IMR-90 (cell line): ENCODE data around the gene CAPN10. TPM values are rescaled to one million over a fixed set of nuclear protein-coding genes. Genes with fewer than 3 reads are reported as not detected.

ENCODE experiments used
- ATAC-seq: fragments of 200-7000 bp; cut with Tn5 transposase; 2 replicates; pipeline ENCODE4 v1.9.1; 2020; ENCODE audit warnings: low read depth, mild to moderate bottlenecking, moderate library complexity
- BruUV-seq: library from RNA; stranded (reverse); fragments of 400-500 nt; replicated peaks from 2 replicates; lab custom pipeline; 2021; lab: Mats Ljungman, UMichigan
- CTCF ChIA-PET: fragments of 300-600 bp; formaldehyde crosslinking; extraction: SDS; loops from one replicate; lab custom pipeline; 2021; ENCODE audit warnings: antibody characterized with exemption; lab: Yijun Ruan, JAX
- POLR2A ChIA-PET: fragments of 300-600 bp; sonication (Branson Sonifier 250); formaldehyde crosslinking; loops from one replicate; lab custom pipeline; 2022; ENCODE audit warnings: antibody characterized with exemption; ENCODE audit not compliant: unreplicated experiment; lab: Charles Lee
- DNase-seq: peaks from one replicate; pipeline ENCODE4 v3.0.0; 2013
- H2AFZ ChIP-seq: replicated peaks from 2 replicates; pipeline ENCODE3; 2013; ENCODE audit warnings: low read length, mild to moderate bottlenecking; ENCODE audit not compliant: poor library complexity
- H2AK5ac ChIP-seq: 2 replicates; pipeline ENCODE4 v1.6.1; 2013; ENCODE audit warnings: low read depth, low read length, inconsistent platforms
- H2AK9ac ChIP-seq: replicated peaks from 2 replicates; pipeline ENCODE3; 2013; ENCODE audit warnings: mild to moderate bottlenecking, low read depth, low read length, moderate library complexity; ENCODE audit not compliant: poor library complexity
- H2BK120ac ChIP-seq: 2 replicates; pipeline ENCODE4 v1.6.1; 2013; ENCODE audit warnings: low read depth, low read length, inconsistent platforms
- H2BK15ac ChIP-seq: 3 replicates; pipeline ENCODE4 v1.6.1; 2013; ENCODE audit warnings: low read depth, low read length, inconsistent platforms
- H2BK20ac ChIP-seq: 2 replicates; pipeline ENCODE4 v1.6.1; 2013; ENCODE audit warnings: low read depth, mild to moderate bottlenecking, inconsistent platforms, low read length, moderate library complexity
- H2BK5ac ChIP-seq: 2 replicates; pipeline ENCODE4 v1.6.1; 2013; ENCODE audit warnings: mild to moderate bottlenecking, low read depth, low read length, inconsistent platforms; ENCODE audit not compliant: poor library complexity, severe bottlenecking
- H3K14ac ChIP-seq: replicated peaks from 2 replicates; pipeline ENCODE4 v1.6.1; 2013; ENCODE audit warnings: low read depth, low read length, inconsistent platforms
- H3K18ac ChIP-seq: 2 replicates; pipeline ENCODE4 v1.6.1; 2013; ENCODE audit warnings: low read depth, low read length, control low read depth
- H3K23ac ChIP-seq: 2 replicates; pipeline ENCODE4 v1.6.1; 2013; ENCODE audit warnings: low read depth, low read length, inconsistent platforms
- H3K27ac ChIP-seq: 2 replicates; pipeline ENCODE4 v1.5.1; 2013; ENCODE audit warnings: mild to moderate bottlenecking, control low read depth, low read length; ENCODE audit not compliant: insufficient read depth
- H3K27me3 ChIP-seq: 2 replicates; pipeline ENCODE4 v1.6.1; 2013; ENCODE audit warnings: low read length; ENCODE audit not compliant: control insufficient read depth, insufficient read depth
- H3K36me3 ChIP-seq: 2 replicates; pipeline ENCODE4 v1.6.1; 2013; ENCODE audit warnings: low read length, mixed read lengths; ENCODE audit not compliant: control insufficient read depth, insufficient read depth
- H3K4ac ChIP-seq: 2 replicates; pipeline ENCODE4 v1.6.1; 2013; ENCODE audit warnings: low read depth, low read length, inconsistent platforms
- H3K4me1 ChIP-seq: 2 replicates; pipeline ENCODE4 v1.6.1; 2013; ENCODE audit warnings: low read length, mixed read lengths; ENCODE audit not compliant: control insufficient read depth, insufficient read depth
- H3K4me2 ChIP-seq: 2 replicates; pipeline ENCODE4 v1.6.1; 2013; ENCODE audit warnings: low read depth, mild to moderate bottlenecking, control low read depth, low read length, moderate library complexity
- H3K4me3 ChIP-seq: 2 replicates; pipeline ENCODE4 v1.5.1; 2013; ENCODE audit warnings: low read depth, mild to moderate bottlenecking, control low read depth, low read length, moderate library complexity; ENCODE audit not compliant: insufficient read depth
- H3K56ac ChIP-seq: 2 replicates; pipeline ENCODE4 v1.6.1; 2013; ENCODE audit warnings: low read length, inconsistent platforms; ENCODE audit not compliant: insufficient read depth; ENCODE audit errors: extremely low read depth
- H3K79me1 ChIP-seq, 2 experiments: 2 replicates each; pipeline ENCODE4 v1.6.1; 2013; ENCODE audit warnings: low read length in 2 of 2, inconsistent platforms in 1 of 2, low read depth in 1 of 2
- H3K9ac ChIP-seq: 2 replicates; pipeline ENCODE4 v1.6.1; 2013; ENCODE audit warnings: low read depth, low read length, control low read depth
- H3K9me1 ChIP-seq: 2 replicates; pipeline ENCODE4 v1.6.1; 2013; ENCODE audit warnings: low read length, inconsistent platforms; ENCODE audit not compliant: insufficient read depth
- H3K9me3 ChIP-seq: 2 replicates; pipeline ENCODE4 v1.6.1; 2013; ENCODE audit warnings: low read length; ENCODE audit not compliant: control insufficient read depth, insufficient read depth
- H4K20me1 ChIP-seq: 2 replicates; pipeline ENCODE4 v1.6.1; 2013; ENCODE audit warnings: low read length, inconsistent platforms; ENCODE audit not compliant: insufficient read depth
- H4K5ac ChIP-seq: 2 replicates; pipeline ENCODE4 v1.6.1; 2013; ENCODE audit warnings: mild to moderate bottlenecking, low read depth, low read length, control low read depth
- H4K8ac ChIP-seq, 2 experiments: 2 replicates each; pipeline ENCODE4 v1.6.1; 2013; ENCODE audit warnings: low read depth in 2 of 2, low read length in 2 of 2, control low read depth in 1 of 2, inconsistent platforms in 1 of 2
- H4K91ac ChIP-seq: 2 replicates; pipeline ENCODE4 v1.6.1; 2013; ENCODE audit warnings: low read depth, low read length, inconsistent platforms; ENCODE audit not compliant: insufficient read depth
- BHLHE40 ChIP-seq: fragments of 150-350 bp; IDR thresholded peaks from 2 replicates; pipeline ENCODE4 v1.6.1; 2016; ENCODE audit warnings: mild to moderate bottlenecking, low read depth, low read length
- CEBPB ChIP-seq: IDR thresholded peaks from 2 replicates; pipeline ENCODE4 v1.6.1; 2012; ENCODE audit warnings: low read depth, low read length, improper control_type of control experiment
- CHD1 ChIP-seq: IDR thresholded peaks from 2 replicates; pipeline ENCODE4 v1.6.1; 2012; ENCODE audit warnings: low read depth, low read length, improper control_type of control experiment
- CTCF ChIP-seq: conservative IDR thresholded peaks from 2 replicates; pipeline ENCODE4 v1.5.1; 2012; ENCODE audit warnings: mild to moderate bottlenecking, low read depth, low read length, improper control_type of control experiment
- FOS ChIP-seq: fragments of 150-350 bp; IDR thresholded peaks from 2 replicates; pipeline ENCODE4 v1.6.1; 2016; ENCODE audit warnings: low read depth, low read length
- MAFK ChIP-seq: IDR thresholded peaks from 2 replicates; pipeline ENCODE4 v1.6.1; 2012; ENCODE audit warnings: low read depth, low read length, improper control_type of control experiment
- MAZ ChIP-seq: IDR thresholded peaks from 2 replicates; pipeline ENCODE4 v1.6.1; 2012; ENCODE audit warnings: low read depth, mild to moderate bottlenecking, low read length, improper control_type of control experiment, moderate library complexity, borderline replicate concordance
- MXI1 ChIP-seq: IDR thresholded peaks from 2 replicates; pipeline ENCODE4 v1.6.1; 2012; ENCODE audit warnings: low read depth, mild to moderate bottlenecking, low read length, moderate library complexity, borderline replicate concordance
- NFE2L2 ChIP-seq: fragments of 150-350 bp; IDR thresholded peaks from 2 replicates; pipeline ENCODE4 v1.6.1; 2016; ENCODE audit warnings: low read depth, mild to moderate bottlenecking, low read length
- POLR2A ChIP-seq: IDR thresholded peaks from 2 replicates; pipeline ENCODE4 v1.6.1; 2012; ENCODE audit warnings: mild to moderate bottlenecking, low read depth, low read length
- RAD21 ChIP-seq: IDR thresholded peaks from 2 replicates; pipeline ENCODE4 v1.6.1; 2012; ENCODE audit warnings: low read length, improper control_type of control experiment
- RFX5 ChIP-seq: IDR thresholded peaks from 2 replicates; pipeline ENCODE4 v1.8.0; 2012; ENCODE audit warnings: low read depth, mild to moderate bottlenecking, low read length, moderate library complexity
- SMC3 ChIP-seq: fragments of 150-350 bp; IDR thresholded peaks from 2 replicates; pipeline ENCODE4 v1.6.1; 2016; ENCODE audit warnings: low read depth, mild to moderate bottlenecking, antibody characterized with exemption, low read length, moderate library complexity
- WGBS, 2 experiments: methylation state at CpG; one replicate each; pipeline versions ENCODE4 v1.1.5 to v1.1.7; 2013; ENCODE audit warnings: missing lambda C conversion rate in 2 of 2; ENCODE audit not compliant: insufficient read length in 1 of 2; ENCODE audit errors: extremely low coverage in 2 of 2; 5-methylcytosine and 5-hydroxymethylcytosine counted together
- dilution Hi-C: fragments of 300-500 bp; cut with HindIII; formaldehyde crosslinking; loops from one replicate; pipeline ENCODE4 v1.14.3; 2018; ENCODE audit warnings: low sequenced_read_pairs; ENCODE audit not compliant: unreplicated experiment
- in situ Hi-C: fragments of 300-500 bp; cut with MboI; formaldehyde crosslinking; loops from 3 replicates; pipeline ENCODE4 v1.14.3; 2019; ENCODE audit warnings: low sequenced_read_pairs, inconsistent platforms, mixed read lengths
- intact Hi-C: fragments of 100-400 bp; cut with micrococcal nuclease; formaldehyde crosslinking; loops from 2 replicates; pipeline ENCODE4 v1.10.0; 2022
- polyA plus RNA-seq, 3 experiments: library from polyadenylated mRNA; depleted of rRNA; stranded (reverse); fragments of >200 nt; gene quantifications; 2 replicates each; pipeline ENCODE4 v1.2.3, GENCODE V29; 2012; ENCODE audit warnings: low replicate concordance in 1 of 3
- total RNA-seq: library from RNA; depleted of rRNA; stranded (reverse); fragments of >200 nt; gene quantifications from 2 replicates; pipeline ENCODE4 v1.2.3, GENCODE V29; 2012
- TF ChIP-seq, protein P1 (sequence below): fragments of 150-350 bp; IDR thresholded peaks from 2 replicates; pipeline ENCODE4 v1.6.1; 2017; ENCODE audit warnings: mild to moderate bottlenecking, antibody characterized with exemption, low read length, low read depth
- TF ChIP-seq, protein P2 (sequence below): fragments of 150-350 bp; IDR thresholded peaks from 2 replicates; pipeline ENCODE4 v1.6.1; 2016; ENCODE audit warnings: low read depth, mild to moderate bottlenecking, low read length, moderate library complexity, borderline replicate concordance

The CAPN10 gene
- total and polyA plus RNA-seq, 2 of the 4 experiments (the other 2 are of a cell fraction), result 6.3 to 20.9 TPM

GRCh38 chr2:240573516-240574385 is 12.8 kb upstream of the CAPN10 start:
- Histone ChIP-seq H3K4me3 (no peak overlapping the region), H3K4me1 (peaks cover 7% of the 10 kb centered on the region), H2AFZ (peak overlapping the region; percentile 66), H3K79me1 (peaks cover 7 to 39% of the 10 kb centered on the region in 2 experiments; a peak in 3 of 4 replicates), H4K8ac (no peak overlapping the region), H2BK120ac (no peak overlapping the region), H3K56ac (no peak overlapping the region), H3K36me3 (peaks cover 31% of the 10 kb centered on the region), H3K4me2 (no peak overlapping the region), H4K91ac (no peak overlapping the region), H3K18ac (no peak overlapping the region), H3K27ac (no peak overlapping the region), H2BK15ac (no peak overlapping the region), H3K27me3 (no peaks in the 10 kb centered on the region), H3K23ac (no peak overlapping the region), H2BK20ac (no peak overlapping the region), H2BK5ac (no peak overlapping the region), H4K20me1 (peaks cover 20% of the 10 kb centered on the region), H3K4ac (no peak overlapping the region), H2AK5ac (peak overlapping the region; percentile 8; the same call in 1 of the 2 replicates), H3K14ac (no peak overlapping the region), H3K9me1 (peaks cover 7% of the 10 kb centered on the region), H3K9ac (no peak overlapping the region), H3K9me3 (no peaks in the 10 kb centered on the region), H4K5ac (no peak overlapping the region), H2AK9ac (no peak overlapping the region)
- ATAC-seq (no peak), DNase-seq (no peak)
- in situ Hi-C loops, result no loop called here
- intact Hi-C loops, result no loop called here
- WGBS, 2 experiments, result 89% methylated on average over 7 of the region's 37 CpGs; no CpG with 5 or more reads in 1 of the 2 experiments
- ChIA-PET POLR2A (no interaction called here), CTCF (interaction anchor here (0.6 kb wide), 1 partner anchor 68 kb away, joined by 3 read pairs; no protein-coding TSS in a partner anchor)
- dilution Hi-C loops, result no loop called here
- BruUV-seq, result no TSS peak
- TF ChIP-seq MXI1 (no peak), CHD1 (no peak), MAFK (no peak), POLR2A (no peak), RAD21 (no peak), BHLHE40 (no peak), FOS (no peak), RFX5 (no peak), CTCF (no peak), SMC3 (no peak), CEBPB (no peak), MAZ (no peak), NFE2L2 (no peak)
- TF ChIP-seq, protein P1, sequence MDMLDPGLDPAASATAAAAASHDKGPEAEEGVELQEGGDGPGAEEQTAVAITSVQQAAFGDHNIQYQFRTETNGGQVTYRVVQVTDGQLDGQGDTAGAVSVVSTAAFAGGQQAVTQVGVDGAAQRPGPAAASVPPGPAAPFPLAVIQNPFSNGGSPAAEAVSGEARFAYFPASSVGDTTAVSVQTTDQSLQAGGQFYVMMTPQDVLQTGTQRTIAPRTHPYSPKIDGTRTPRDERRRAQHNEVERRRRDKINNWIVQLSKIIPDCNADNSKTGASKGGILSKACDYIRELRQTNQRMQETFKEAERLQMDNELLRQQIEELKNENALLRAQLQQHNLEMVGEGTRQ, result no peak
- TF ChIP-seq, protein P2, sequence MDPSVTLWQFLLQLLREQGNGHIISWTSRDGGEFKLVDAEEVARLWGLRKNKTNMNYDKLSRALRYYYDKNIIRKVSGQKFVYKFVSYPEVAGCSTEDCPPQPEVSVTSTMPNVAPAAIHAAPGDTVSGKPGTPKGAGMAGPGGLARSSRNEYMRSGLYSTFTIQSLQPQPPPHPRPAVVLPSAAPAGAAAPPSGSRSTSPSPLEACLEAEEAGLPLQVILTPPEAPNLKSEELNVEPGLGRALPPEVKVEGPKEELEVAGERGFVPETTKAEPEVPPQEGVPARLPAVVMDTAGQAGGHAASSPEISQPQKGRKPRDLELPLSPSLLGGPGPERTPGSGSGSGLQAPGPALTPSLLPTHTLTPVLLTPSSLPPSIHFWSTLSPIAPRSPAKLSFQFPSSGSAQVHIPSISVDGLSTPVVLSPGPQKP, result no peak
